SK-N-SH (cell line): Measurements from ENCODE around the gene MLLT1. TPM values are rescaled to one million over a fixed set of nuclear protein-coding genes. Genes with fewer than 3 reads are reported as not detected.

ENCODE experiments used
- CTCF ChIA-PET: fragments of 300-600, 350-600 bp; formaldehyde crosslinking; extraction: SDS; loops from one replicate; lab custom pipeline; 2021; lab: Yijun Ruan, JAX
- POLR2A ChIA-PET: fragments of 350-600 bp; sonication (Branson Sonifier 250); formaldehyde crosslinking; extraction: SDS; loops from one replicate; lab custom pipeline; 2020; ENCODE audit warnings: antibody characterized with exemption, inconsistent platforms; lab: Yijun Ruan, JAX
- DNase-seq: peaks from one replicate; pipeline ENCODE4 v3.0.0; 2012
- H2AFZ ChIP-seq: fragments of 200-600 bp; sonication (generic); 2 replicates; pipeline ENCODE4 v1.8.1; 2016; ENCODE audit warnings: antibody characterized with exemption, mild to moderate bottlenecking, low read depth
- H3F3A ChIP-seq: fragments of 200-600 bp; sonication (generic); replicated peaks from 2 replicates; pipeline ENCODE3; 2016; ENCODE audit warnings: antibody characterized with exemption, mild to moderate bottlenecking; ENCODE audit not compliant: insufficient read depth
- H3K27ac ChIP-seq, 2 experiments: fragments of 200-500 bp in 1 of 2; fragments of 200-600 bp in 1 of 2; sonication (Bioruptor generic) in 1 of 2; sonication (generic), shearing (Covaris generic) in 1 of 2; 2 replicates each; pipeline versions ENCODE4 v1.5.1 to v1.6.1; 2014 to 2016; ENCODE audit warnings: low read depth in 2 of 2, inconsistent platforms in 1 of 2, low read length in 1 of 2, mild to moderate bottlenecking in 1 of 2, mixed read lengths in 1 of 2
- H3K27me3 ChIP-seq: fragments of 200-600 bp; sonication (generic), shearing (Covaris generic); 2 replicates; pipeline ENCODE4 v1.6.1; 2016; ENCODE audit warnings: mixed run types; ENCODE audit not compliant: insufficient read depth
- H3K36me3 ChIP-seq, 2 experiments: fragments of 200-500 bp in 1 of 2; fragments of 200-600 bp in 1 of 2; sonication (Bioruptor generic) in 1 of 2; sonication (generic) in 1 of 2; replicated peaks in 1 of 2; 2 replicates each; pipeline versions ENCODE3 to v1.5.1; 2014 to 2016; ENCODE audit warnings: low read length in 1 of 2, mild to moderate bottlenecking in 1 of 2; ENCODE audit not compliant: insufficient read depth in 2 of 2, control insufficient read depth in 1 of 2
- H3K4me1 ChIP-seq, 2 experiments: fragments of 200-500 bp in 1 of 2; fragments of 200-600 bp in 1 of 2; sonication (Bioruptor generic) in 1 of 2; sonication (generic), shearing (Covaris generic) in 1 of 2; 2 replicates each; pipeline versions ENCODE4 v1.5.1 to v1.6.1; 2014 to 2016; ENCODE audit warnings: low read depth in 1 of 2, low read length in 1 of 2, mixed run types in 1 of 2; ENCODE audit not compliant: insufficient read depth in 2 of 2, control insufficient read depth in 1 of 2
- H3K4me2 ChIP-seq: fragments of 200-600 bp; sonication (generic), shearing (Covaris generic); 2 replicates; pipeline ENCODE4 v1.6.1; 2017; ENCODE audit warnings: mixed run types
- H3K4me3 ChIP-seq, 2 experiments: fragments of 200-500 bp in 1 of 2; fragments of 200-600 bp in 1 of 2; sonication (Bioruptor generic) in 1 of 2; sonication (generic), shearing (Covaris generic) in 1 of 2; 2 replicates each; pipeline versions ENCODE4 v1.5.1 to v1.8.1; 2014 to 2016; ENCODE audit warnings: low read depth in 2 of 2, inconsistent platforms in 1 of 2, low read length in 1 of 2, mild to moderate bottlenecking in 1 of 2, mixed read lengths in 1 of 2, moderate library complexity in 1 of 2
- H3K79me2 ChIP-seq: fragments of 200-600 bp; sonication (generic); 2 replicates; pipeline ENCODE4 v1.8.1; 2017; ENCODE audit warnings: mild to moderate bottlenecking; ENCODE audit not compliant: insufficient read depth
- H3K9ac ChIP-seq: fragments of 200-600 bp; sonication (generic); 2 replicates; pipeline ENCODE4 v1.6.1; 2017; ENCODE audit warnings: mixed run types
- H3K9me2 ChIP-seq: fragments of 200-600 bp; sonication (generic); 2 replicates; pipeline ENCODE4 v1.6.1; 2017; ENCODE audit warnings: mixed run types
- H3K9me3 ChIP-seq: fragments of 200-600 bp; sonication (generic); 2 replicates; pipeline ENCODE4 v1.6.1; 2017; ENCODE audit warnings: mixed run types, mild to moderate bottlenecking, moderate library complexity
- H4K20me1 ChIP-seq: fragments of 200-600 bp; sonication (generic); 2 replicates; pipeline ENCODE4 v1.6.1; 2017; ENCODE audit warnings: mild to moderate bottlenecking, mixed run types; ENCODE audit not compliant: insufficient read depth
- EP300 ChIP-seq, 2 experiments: IDR thresholded peaks; 2 replicates each; pipeline versions ENCODE4 v1.4.0 to v1.6.1; 2012; ENCODE audit warnings: borderline replicate concordance in 1 of 2, low read depth in 1 of 2, low read length in 1 of 2
- EZH2phosphoT487 ChIP-seq: fragments of 200-600 bp; sonication (generic); IDR thresholded peaks from 2 replicates; pipeline ENCODE4 v1.6.1; 2017; ENCODE audit warnings: low read depth, mixed run types, mild to moderate bottlenecking, antibody characterized with exemption, moderate library complexity, borderline replicate concordance
- FOSL2 ChIP-seq: IDR thresholded peaks from 2 replicates; pipeline ENCODE4 v1.4.0; 2012; ENCODE audit warnings: low read depth, mild to moderate bottlenecking, moderate library complexity, borderline replicate concordance
- FOXJ3 ChIP-seq: sonication (generic); formaldehyde crosslinking; IDR thresholded peaks from 2 replicates; pipeline ENCODE4 v1.5.1; 2020; ENCODE audit warnings: mild to moderate bottlenecking, missing genetic modification reagents
- IRF3 ChIP-seq: fragments of 150-350 bp; IDR thresholded peaks from 2 replicates; pipeline ENCODE4 v1.6.1; 2016; ENCODE audit warnings: mild to moderate bottlenecking, low read depth, low read length
- JUND ChIP-seq: IDR thresholded peaks from 2 replicates; pipeline ENCODE4 v1.4.0; 2012
- RAD21 ChIP-seq: IDR thresholded peaks from 2 replicates; pipeline ENCODE4 v1.6.1; 2012; ENCODE audit warnings: mild to moderate bottlenecking, low read length
- RCOR1 ChIP-seq: fragments of 150-350 bp; IDR thresholded peaks from 2 replicates; pipeline ENCODE4 v1.6.1; 2017; ENCODE audit warnings: antibody characterized with exemption, low read length
- SIN3A ChIP-seq: IDR thresholded peaks from 2 replicates; pipeline ENCODE4 v1.6.1; 2012; ENCODE audit warnings: low read depth, mild to moderate bottlenecking, low read length, moderate library complexity, borderline replicate concordance
- SMC3 ChIP-seq: IDR thresholded peaks from 2 replicates; pipeline ENCODE4 v1.6.1; 2012; ENCODE audit warnings: low read depth, low read length, improper control_type of control experiment
- TAF1 ChIP-seq: IDR thresholded peaks from 2 replicates; pipeline ENCODE4 v1.6.1; 2012; ENCODE audit warnings: low read depth, mild to moderate bottlenecking, low read length, moderate library complexity, borderline replicate concordance
- YY1 ChIP-seq: IDR thresholded peaks from 2 replicates; pipeline ENCODE4 v1.4.0; 2012; ENCODE audit warnings: low read depth, mild to moderate bottlenecking
- WGBS: methylation state at CpG from one replicate; pipeline ENCODE4 v1.1.6; 2017; ENCODE audit warnings: low lambda C conversion rate; 5-methylcytosine and 5-hydroxymethylcytosine counted together
- polyA plus RNA-seq, 3 experiments: library from polyadenylated mRNA; depleted of rRNA; stranded (reverse); fragments of >200 nt; gene quantifications; 2 replicates each; pipeline ENCODE4 v1.2.3, GENCODE V29; 2012

The MLLT1 gene
- polyA plus RNA-seq, 1 of the 3 experiments (the other 2 are of a cell fraction): 19.0 TPM

- Histone ChIP-seq H3K9me2 (no peaks in the 10 kb centered on the region), H3K9ac (no peak overlapping the region), H3K4me3 (no peak overlapping the region), H3K4me2 (no peak overlapping the region), H2AFZ (no peak overlapping the region), H3K4me1 (no peaks in the 10 kb centered on the region), H3F3A (no peaks in the 10 kb centered on the region), H3K79me2 (no peaks in the 10 kb centered on the region), H3K36me3 (no peaks in the 10 kb centered on the region), H4K20me1 (no peaks in the 10 kb centered on the region), H3K27me3 (peaks cover 28% of the 10 kb centered on the region; the same call in 1 of the 2 replicates), H3K27ac (no peak overlapping the region), H3K9me3 (no peaks in the 10 kb centered on the region)
- POLR2A ChIA-PET: no interaction called here
- DNase-seq: no peak
- 10% methylated on average over 5 of the region's 5 CpGs for WGBS
- no peak for TF ChIP-seq EZH2phosphoT487
- TF ChIP-seq RAD21: no peak
- no peak for TF ChIP-seq FOXJ3 (CRISPR knock-in tag)
- no peak for TF ChIP-seq SMC3
- TF ChIP-seq IRF3: no peak
- no peak for TF ChIP-seq FOSL2
- no peak for TF ChIP-seq RCOR1
- TF ChIP-seq YY1: no peak
- no peak for TF ChIP-seq TAF1
- no peak for TF ChIP-seq EP300 (IDR thresholded peaks at IDR 0.05; ENCODE audit: borderline replicate concordance in 1 of 2, low read depth in 1 of 2, low read length in 1 of 2)
- TF ChIP-seq SIN3A: no peak
- CTCF ChIA-PET: interaction anchor here (1.2 to 2.0 kb wide), 2 partner anchors 95 to 265 kb away, joined by 3 to 8 read pairs; no protein-coding TSS in a partner anchor
Observed at GRCh38 chr19:6313398-6313969, 33.7 kb upstream of the MLLT1 start.

DNA sequence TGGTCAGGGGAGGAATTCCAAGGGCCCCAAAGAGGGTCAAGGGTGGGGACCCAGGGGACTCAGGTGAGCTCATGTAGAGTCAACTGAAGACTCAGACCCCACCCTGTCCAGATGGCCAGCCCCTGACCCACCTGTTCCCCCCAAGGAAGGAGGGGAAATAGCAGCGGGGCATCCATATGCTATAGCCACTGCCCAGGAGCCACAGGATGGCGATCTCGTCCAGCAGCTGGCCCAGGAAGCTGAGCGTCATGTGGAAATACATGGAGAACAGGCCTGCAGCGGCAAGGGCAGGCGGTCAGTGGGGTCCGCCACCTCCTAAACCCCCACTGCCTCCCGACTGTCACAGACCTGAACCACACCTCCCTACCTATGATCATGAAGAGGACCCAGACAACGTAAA, 32.2 kb upstream of the MLLT1 start:
- Histone ChIP-seq H4K20me1 (no peaks in the 10 kb centered on the region), H3K4me3 (no peak overlapping the region), H3K4me2 (no peak overlapping the region), H3K9ac (no peak overlapping the region), H3K4me1 (no peaks in the 10 kb centered on the region), H3K27me3 (peaks cover 28% of the 10 kb centered on the region; the same call in 1 of the 2 replicates), H3K79me2 (no peaks in the 10 kb centered on the region), H3K27ac (no peak overlapping the region), H3K36me3 (no peaks in the 10 kb centered on the region), H3K9me3 (no peaks in the 10 kb centered on the region), H3F3A (no peaks in the 10 kb centered on the region), H3K9me2 (no peaks in the 10 kb centered on the region), H2AFZ (no peak overlapping the region)
- CTCF ChIA-PET: interaction anchor here (1.3 to 2.0 kb wide), 2 partner anchors 13 to 93 kb away, joined by 4 to 8 read pairs; no protein-coding TSS in a partner anchor
- POLR2A ChIA-PET: no interaction called here
- no peak for DNase-seq
- WGBS: 10% methylated on average over 7 of the region's 9 CpGs
- TF ChIP-seq FOSL2 (no peak), RAD21 (peak; percentile 42), JUND (no peak)
